T-helper 2 cell treated with Interferon-gamma antibody and Interleukin-4, amounts not matched to agents 100 ng/mL and 5 ng/mL, for 36 hours (primary cell): ENCODE data around the gene MCTP1. TPM values are rescaled to one million over a fixed set of nuclear protein-coding genes. Genes with fewer than 3 reads are reported as not detected.
"Not testable (repeated sequence)": the region's sequence is repeated elsewhere in the genome, so short reads cannot be mapped to it uniquely, and the experiment has no call there.

ENCODE experiments used
- intact Hi-C: fragments of 100-400 bp; cut with micrococcal nuclease; formaldehyde crosslinking; loops from one replicate; pipeline ENCODE4 v1.15.1; 2023
- total RNA-seq: library from RNA; stranded (reverse); gene quantifications from 2 replicates; pipeline ENCODE4 v1.2.3, GENCODE V29; 2022

MCTP1 gene
- total RNA-seq, 1 donor from 2014 or later, result not detected

DNA sequence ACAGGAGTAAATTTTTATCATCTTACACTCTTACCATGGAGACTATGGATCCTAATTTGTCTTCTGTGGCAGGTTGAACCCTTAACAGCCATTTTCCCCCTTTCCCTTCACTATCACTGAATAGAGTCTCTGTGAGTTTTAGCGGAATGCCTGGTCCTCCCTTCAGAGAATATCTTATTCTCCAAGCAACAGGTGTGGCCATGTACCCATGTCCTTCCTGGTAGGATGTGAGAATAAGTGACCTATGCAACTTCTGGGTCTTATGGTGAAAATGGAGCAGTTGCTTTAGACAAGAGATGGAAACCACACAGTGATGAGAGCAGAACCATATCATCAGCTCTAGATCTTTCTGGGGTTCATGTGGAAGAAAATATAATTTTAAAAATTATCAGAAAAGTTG, 312.6 kb downstream of the MCTP1 start:
- intact Hi-C loops, result no loop called here

DNA sequence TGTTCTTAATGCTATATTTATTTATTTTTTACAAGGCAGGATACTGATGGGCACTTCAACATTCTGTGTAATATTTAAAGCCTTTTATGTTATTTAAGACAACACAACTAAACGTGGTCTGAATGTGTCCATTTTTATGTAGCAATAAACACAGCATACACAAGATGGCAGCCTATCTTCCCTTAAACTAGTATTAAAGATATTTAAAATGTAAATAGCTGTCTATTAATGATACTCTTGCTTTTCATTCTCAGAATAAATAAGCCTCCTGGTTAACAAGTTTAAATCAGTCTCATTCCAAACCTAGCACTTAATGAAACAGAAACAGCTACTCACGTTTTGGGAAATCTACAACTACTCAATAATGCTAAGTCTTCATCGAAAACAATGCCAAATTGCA, 315.7 kb downstream of the MCTP1 start:
- intact Hi-C loops, result loop anchor here (5.0 kb wide), 1 partner anchor 878 kb away; no protein-coding TSS in a partner anchor

DNA sequence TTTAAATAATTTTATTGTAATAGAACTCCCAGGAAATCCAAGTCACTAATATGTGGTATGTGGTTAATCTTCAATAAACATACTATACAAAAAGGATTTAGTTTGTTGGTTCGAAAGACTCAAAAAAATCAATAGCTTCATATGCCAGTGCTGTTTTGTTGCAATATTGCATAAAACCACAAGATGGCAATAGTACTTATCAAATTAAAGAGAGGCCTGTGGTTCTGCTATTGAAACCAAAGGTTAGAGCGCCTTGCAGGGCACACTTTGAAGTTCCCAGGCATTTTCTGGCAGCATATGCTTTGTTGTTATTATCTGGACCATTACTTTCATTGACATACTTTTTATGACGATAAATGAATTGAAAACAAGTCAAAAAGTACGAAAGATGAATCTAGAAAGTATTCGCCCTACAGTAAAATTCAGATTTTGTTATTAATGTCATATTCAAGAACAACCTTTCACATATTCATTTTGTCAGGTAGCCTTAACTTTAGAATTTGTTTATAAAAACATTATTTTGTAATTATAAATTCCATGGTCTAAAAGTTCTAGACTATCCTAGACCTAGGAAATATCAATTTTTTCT, 316.3 kb downstream of the MCTP1 start:
- intact Hi-C loops, result loop anchor here (1.0 to 5.0 kb wide), 2 partner anchors 293 to 879 kb away; no protein-coding TSS in a partner anchor

DNA sequence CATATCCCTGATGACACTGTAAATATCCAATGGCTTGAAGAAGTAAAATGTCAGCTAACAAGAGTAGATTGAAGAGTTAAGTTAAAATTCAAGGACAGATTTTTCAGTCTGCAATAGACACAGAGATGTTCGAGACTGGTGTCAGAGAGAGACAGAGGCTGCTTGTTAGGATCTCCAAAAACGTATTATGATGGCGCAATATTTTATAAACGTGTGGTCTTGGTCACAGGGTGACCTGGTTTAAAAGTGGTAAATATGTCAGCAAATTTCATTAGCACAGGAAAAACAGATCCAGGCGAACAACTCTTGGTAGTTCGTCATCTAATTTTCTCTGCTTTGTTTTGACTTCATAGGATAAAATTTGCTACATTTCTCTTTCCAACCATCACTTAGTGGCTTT, 317.4 kb downstream of the MCTP1 start:
- intact Hi-C loops, result loop anchor here (5.0 kb wide), 1 partner anchor 880 kb away; no protein-coding TSS in a partner anchor

DNA sequence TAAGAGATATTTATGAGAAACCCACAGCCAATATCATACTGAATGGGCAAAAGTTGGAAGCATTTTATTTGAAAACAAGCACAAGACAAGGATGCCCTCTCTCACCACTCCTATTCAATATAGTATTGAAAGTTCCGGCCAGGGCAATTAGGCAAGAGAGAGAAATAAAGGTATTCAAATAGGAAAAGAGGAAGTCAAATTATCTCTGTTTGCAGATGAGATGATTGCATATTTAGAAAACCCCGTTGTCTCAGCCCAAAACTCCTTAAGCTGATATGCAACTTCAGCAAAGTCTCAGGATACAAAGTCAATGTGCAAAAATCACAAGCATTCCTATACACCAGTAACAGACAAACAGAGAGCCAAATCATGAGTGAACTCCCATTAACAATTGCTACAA, 325.6 kb downstream of the MCTP1 start:
- intact Hi-C loops, result not testable (repeated sequence)

DNA sequence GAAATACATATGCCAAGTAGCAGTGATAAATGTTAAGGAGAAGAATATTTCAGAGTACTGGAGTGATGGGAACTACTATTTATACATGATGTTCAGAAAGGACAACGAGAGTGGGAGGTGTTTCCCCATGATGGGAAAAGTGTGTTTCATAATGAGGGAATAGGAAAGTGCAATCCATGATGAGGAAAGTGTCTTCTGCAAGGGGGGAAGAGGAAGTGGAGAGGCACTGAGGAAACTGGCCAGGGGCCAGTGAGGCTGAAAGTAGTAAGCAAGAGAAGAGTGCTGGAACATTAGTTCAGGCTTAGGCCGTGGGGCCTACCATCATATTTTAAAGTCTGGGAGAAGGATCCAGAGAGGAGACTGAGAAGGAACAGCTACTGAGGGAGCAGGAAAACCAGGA, 339.2 kb downstream of the MCTP1 start:
- intact Hi-C loops, result no loop called here

DNA sequence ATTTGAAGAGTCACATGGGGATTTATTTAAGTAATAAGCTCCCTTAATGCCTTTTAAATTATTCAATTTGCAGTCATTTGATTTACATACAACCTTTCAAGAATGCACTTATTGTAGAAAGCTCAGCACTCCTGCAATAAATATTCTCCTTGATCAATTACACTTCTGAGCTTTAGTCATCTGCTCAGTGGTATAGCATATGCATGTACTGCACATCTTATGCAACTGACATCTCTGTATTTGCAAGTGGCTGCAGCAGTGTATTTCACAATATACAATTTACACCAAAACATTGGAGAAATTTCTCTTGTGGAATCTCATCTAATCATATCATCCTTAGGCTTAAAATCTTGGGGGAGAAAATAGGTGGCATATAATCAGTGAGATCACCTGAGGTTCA, 340.7 kb downstream of the MCTP1 start:
- intact Hi-C loops, result no loop called here

DNA sequence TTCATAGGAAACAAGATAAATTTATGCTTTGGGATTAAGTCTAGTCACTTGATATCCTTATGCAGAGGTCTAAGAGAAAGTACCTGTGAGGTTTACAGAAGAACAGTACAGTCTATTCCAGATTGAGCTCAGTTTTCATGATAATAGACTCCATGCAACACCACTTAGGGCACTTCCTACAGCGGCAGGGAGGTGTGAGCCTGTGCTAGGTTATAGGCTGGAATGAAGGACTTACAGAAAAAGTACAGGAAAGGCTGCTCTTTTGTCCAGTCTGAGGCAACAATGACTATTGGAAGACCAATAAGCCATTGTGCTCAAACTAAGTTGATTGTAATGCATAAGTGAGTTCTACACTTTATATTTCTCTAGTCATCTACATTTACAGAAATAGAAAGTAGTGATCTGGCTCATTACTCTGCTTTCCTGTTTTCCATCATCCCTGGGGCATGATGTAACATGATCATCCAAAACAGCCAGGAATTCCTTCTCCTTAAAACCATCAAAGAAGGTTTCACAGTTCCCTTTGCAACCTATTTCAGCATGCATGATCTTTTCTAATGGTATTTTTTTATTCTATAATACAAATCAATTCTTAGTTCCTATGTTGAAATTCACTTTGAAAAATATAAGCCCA, 343.7 kb downstream of the MCTP1 start:
- intact Hi-C loops, result no loop called here

DNA sequence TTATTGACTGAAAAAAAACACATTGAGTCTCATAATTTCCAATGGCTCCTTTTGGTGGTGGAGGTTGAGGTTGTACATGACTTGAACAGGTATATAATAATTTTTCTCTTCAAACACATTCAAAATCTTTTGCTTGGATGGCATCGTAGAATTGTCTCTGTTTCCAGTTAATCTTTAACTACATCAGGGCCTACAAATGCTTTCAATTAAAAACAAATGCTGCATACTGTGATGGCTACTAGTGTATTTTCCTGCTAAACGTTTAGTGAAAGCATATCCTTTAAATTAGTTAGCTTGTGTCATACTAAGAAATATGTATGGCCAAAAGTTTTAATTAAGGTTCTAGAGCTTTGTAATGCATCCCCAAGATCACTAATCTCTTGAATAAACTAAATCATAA, 352.6 kb downstream of the MCTP1 start:
- intact Hi-C loops, result no loop called here

DNA sequence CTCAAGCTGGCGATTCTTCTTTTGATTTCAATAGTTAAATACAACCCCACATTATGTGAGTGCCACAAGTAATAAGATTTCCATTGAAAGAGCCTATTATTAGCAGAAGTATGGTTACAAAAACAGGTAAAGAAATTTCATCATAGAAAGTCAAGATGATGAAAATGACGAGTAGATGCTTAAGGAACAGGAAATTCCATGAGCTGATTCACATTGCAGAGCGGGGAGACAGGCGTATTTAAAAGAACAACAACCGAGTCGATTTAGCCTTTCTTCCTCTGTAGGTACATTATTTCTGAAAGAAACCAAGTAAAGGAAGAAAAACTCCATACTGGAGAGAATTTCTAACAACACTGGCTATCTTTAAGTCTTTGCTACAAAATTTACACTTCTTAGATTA, 356.0 kb downstream of the MCTP1 start:
- intact Hi-C loops, result no loop called here

DNA sequence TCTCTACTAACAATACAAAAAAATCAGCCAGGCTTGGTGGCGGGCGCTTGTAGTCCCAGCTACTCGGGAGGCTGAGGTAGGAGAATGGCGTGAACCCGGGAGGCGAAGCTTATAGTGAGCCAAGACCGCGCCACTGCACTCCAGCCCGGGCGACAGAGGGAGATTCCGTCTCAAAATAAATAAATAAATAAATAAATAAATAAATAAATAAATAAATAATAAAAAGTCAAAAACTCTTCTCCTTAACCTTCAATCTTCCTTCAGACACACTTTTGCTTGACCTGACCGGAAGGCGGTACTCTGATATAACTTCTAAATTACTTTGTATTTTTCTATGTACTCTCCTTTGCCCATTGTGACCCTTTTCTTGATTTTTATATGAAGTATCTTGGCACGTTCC, 364.3 kb downstream of the MCTP1 start:
- intact Hi-C loops, result no loop called here

DNA sequence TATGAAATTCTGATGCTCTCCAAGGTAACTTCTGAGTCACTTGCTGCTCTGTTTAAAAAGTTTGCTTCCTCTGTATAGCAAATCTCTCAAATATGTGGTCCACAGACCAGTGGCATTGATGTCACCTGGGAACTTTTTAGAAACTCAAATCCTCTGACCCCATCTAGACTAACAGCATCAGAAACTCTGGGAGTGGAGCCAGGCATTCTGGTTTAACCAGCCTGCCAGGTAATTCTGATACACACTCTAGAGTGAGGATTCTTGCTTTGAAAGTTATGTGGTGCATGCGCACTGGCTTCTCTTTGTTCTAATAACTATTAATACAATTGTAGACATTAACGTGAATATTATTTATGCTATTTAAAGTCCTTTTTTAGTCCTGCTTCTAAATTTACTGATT, 368.3 kb downstream of the MCTP1 start:
- intact Hi-C loops, result no loop called here

DNA sequence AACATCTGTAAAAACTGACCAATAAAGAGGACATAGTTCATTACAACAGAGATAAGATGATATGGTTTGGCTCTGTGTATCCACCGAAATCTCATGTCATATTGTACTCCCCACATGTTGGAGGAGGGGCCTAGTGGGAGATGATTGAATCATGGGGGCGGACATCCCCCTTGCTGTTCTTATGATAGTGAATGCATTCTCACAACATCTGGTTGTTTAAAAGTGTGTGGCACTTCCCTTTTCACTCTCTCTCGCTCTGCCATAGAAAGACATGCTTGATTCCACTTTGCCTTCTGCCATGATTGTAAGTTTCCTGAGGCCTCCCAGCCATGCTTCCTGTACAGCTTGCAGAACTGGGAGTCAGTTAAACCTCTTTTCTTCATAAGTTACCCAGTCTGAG, 373.6 kb downstream of the MCTP1 start:
- intact Hi-C loops, result no loop called here

DNA sequence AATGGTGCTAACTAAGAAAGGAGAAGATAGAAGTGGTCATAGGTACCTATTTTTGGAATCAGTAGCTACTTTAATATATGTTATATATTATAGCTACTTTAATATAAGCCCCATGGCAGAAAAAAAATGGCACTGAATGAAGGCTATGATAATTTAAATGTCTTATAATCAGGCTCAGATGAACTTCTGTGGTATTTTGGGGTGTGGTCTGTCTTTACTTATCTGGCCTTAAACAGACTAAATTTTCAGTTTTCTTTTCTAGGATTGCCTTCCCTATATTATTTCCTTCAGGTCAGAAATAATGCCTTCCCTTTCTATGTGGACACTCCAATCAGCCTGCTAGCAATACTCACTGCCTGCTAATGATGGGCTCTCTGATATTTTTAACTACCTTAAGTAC, 374.2 kb downstream of the MCTP1 start:
- intact Hi-C loops, result no loop called here

DNA sequence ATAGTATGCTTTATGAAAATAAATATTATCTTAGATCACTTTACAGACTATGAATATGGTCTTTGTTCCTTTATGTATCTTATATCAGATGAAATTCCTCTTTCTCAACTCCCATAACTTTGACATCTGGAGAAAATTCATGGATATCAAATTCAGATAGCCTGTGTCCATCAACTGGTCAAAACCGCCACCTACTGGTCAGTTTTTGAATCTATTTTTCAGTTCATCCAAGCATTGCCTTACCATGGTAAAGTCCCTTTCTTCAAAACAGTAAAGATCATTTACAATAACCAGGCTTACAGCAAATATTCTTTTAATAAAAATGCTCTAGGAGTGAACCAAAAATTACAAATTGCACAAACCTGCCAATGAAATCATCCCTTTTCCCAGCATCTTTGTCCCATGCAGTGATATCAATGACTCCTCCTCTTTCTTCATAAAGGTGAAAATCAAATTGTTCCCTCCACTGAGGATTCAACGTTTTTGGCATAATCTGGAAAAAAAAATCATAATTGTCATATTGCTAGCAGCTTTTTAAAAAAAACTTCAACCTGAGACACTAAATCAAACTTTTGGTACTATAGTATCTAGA, 375.9 kb downstream of the MCTP1 start:
- intact Hi-C loops, result loop anchor here (1.0 kb wide), 1 partner anchor 384 kb away; no protein-coding TSS in a partner anchor

DNA sequence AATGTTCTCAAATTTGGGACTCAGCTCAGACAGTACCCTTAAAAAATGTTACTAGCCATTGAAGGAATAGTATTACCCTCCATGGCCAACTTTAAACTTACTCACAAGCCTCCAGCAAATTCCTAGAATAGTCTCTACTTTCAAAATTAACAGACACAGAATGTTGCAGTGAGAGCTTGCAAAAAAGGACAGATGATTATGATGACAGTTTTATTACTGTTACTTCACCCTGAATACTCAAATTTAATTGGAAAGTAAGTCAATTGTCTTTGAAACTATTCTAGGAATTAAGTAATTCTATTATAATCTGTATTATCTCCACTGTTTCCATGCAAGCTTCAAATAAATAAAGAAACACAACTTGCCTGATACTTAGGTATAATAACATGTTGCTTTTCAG, 378.1 kb downstream of the MCTP1 start:
- intact Hi-C loops, result no loop called here

DNA sequence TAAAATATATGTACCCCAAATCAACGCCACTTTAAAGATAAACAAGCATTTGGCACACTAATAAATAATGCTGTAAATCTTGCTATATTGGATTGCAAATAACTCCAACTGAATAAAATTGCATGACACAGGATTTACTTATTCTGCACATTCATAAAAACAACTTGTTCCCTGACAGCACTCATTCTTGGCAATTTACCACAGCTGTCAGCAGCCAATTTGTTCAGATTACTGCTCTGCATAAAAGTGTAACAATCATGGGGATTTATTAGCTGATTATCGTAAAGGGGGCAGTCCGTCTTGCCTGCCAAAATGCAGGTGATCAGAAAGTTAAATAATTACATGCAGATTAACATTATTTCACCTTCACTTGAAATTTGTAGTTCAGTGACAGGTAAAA, 381.2 kb downstream of the MCTP1 start:
- intact Hi-C loops, result no loop called here

DNA sequence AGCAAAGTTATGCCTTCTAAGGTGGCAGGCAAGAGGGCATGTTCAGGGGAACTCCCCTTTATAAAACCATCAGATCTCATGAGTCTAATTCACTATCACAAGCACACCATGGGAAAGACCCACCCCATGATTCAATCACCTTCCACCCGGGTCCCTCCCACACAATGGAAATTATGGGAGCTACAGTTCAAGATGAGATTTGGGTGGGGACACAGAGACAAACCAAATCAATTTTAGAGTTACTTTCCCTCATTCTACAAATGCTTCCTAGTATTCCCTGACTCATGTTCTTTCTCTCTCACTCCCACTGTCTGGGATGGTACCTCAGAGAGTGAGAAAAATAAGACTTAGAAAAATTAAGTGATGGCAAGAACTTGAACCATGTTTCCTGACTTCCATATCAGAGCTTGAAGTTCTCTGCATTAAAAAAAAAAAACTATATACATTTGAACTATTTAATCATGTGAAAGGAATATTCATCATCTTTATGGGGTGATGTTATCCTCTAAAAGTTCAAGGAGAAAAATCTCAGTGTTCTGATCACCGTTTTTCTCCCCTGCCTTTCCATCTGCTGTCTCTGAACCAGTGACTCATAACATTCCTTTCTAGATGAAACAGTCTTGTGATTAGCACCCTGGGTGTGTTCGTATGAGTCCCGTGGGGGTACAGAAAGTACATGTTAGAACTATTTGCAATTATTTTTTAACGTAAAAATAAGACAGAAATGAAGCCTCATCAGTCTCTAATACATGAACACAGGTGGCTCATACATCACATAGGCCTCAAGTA, 383.5 kb downstream of the MCTP1 start:
- intact Hi-C loops, result no loop called here

DNA sequence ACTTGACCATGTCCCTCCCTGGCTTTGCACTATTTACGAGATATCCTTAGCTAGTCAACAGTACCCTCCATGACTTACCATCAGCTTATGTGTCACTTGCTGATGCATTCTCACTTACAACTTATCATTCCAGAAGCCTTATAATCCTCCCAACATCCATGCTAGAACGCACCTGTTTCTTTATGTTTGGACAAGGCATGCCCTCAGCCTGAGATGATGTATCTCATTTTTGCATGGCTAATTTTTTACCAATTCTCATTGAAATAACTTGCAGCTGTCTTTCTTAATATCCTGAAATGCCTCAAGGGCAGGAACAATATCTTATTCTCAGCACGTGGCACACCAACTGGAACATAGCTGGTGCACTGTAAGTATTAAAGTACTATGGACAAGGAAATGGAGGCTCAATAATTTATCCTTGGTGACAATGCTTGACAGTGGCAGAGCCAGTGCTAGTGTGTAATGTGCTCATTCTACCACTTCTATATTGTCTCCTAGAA, 384.8 kb downstream of the MCTP1 start:
- intact Hi-C loops, result no loop called here

DNA sequence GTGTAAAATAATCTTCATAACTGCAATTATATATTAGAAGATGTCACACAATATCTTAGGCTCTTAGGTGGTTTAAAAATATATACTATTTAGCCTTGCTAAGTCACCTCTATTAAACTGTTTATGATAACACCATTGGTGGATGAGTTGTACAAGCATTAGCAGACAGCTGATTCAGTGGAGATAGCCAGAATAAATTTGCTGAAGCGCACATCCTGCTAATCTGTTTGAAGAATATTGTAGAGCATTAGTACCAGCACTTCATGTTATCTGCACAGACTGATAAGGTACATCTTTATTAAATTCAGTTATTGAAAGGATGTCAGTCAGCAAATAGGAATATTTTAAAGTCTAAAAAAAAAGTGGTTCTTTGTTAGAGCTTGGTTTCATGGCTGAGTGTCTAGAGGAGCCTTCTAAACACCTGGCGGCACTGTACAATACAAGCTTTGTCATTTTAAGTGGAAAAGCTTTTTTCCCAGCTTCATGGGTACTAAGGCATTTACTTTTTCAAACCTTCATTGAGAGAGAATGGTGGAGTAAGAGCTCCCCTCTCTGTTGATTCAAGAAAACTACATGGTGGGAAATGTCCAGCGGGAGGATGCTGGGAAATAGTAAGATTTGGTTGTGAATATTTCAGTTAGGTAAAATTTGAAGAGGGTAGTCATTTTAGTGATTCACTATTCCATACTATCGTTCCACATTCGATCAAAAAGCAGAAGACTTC, 391.3 kb downstream of the MCTP1 start:
- intact Hi-C loops, result no loop called here

DNA sequence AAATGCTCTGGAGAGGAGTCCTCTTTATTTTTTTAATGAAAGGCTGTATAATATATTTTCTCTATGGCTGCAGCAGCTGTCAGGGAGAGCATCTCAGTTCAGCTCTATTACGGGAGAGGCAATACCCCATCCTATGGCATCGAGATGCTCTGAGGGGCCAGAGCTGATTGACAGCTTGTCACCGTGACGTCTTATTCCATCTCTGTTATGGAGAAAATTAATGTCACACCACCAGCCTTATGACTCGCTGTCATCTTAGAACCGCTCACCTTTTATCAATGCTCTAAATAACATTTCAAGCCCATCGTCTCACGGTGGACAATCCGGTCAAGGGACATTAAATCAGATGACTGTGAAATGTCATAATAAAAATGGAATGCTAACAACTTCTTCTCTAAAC, 392.9 kb downstream of the MCTP1 start:
- intact Hi-C loops, result no loop called here
